ENCODE results near the gene OR1E2.
"Not testable (repeated sequence)": the region's sequence is repeated elsewhere in the genome, so short reads cannot be mapped to it uniquely, and the experiment has no call there.

The OR1E2 gene

GRCh38 chr17:3438368-3438767, 4.7 kb upstream of the OR1E2 start:
- Mint-ChIP-seq H3K27ac (ENCODE audit: low read depth) (no peak overlapping the region), H3K27me3 (peaks cover 43% of the 10 kb centered on the region), H3K4me1 (no peaks in the 10 kb centered on the region), H3K4me3 (no peak overlapping the region), H3K9me3 (peaks cover under 1% of the 10 kb centered on the region), H3K36me3 (ENCODE audit: insufficient read depth) (no peaks in the 10 kb centered on the region)
- ATAC-seq (replicated peaks; ENCODE audit: extremely low read depth, poor library complexity, severe bottlenecking) (no peak), DNase-seq (ENCODE audit: low spot score in 2 of 2) (no peak)

GRCh38 chr17:3433215-3433614, 426 bp downstream of the OR1E2 start:
- not testable (repeated sequence) for H3K27ac Mint-ChIP-seq (ENCODE audit: low read depth); H3K4me1 Mint-ChIP-seq; H3K9me3 Mint-ChIP-seq; H3K36me3 Mint-ChIP-seq (ENCODE audit: insufficient read depth); ATAC-seq (replicated peaks; ENCODE audit: extremely low read depth, poor library complexity, severe bottlenecking); H3K4me3 Mint-ChIP-seq; DNase-seq (ENCODE audit: low spot score in 2 of 2)
- H3K27me3 Mint-ChIP-seq = peaks cover 52% of the 10 kb centered on the region

GRCh38 chr17:3418222-3418621, 15.4 kb downstream of the OR1E2 start:
- Mint-ChIP-seq H3K4me1 (no peaks in the 10 kb centered on the region), H3K27me3 (peaks cover 43% of the 10 kb centered on the region), H3K9me3 (no peaks in the 10 kb centered on the region), H3K27ac (ENCODE audit: low read depth) (no peak overlapping the region), H3K36me3 (ENCODE audit: insufficient read depth) (no peaks in the 10 kb centered on the region), H3K4me3 (no peak overlapping the region)
- ATAC-seq (replicated peaks; ENCODE audit: extremely low read depth, poor library complexity, severe bottlenecking) = no peak
- DNase-seq (ENCODE audit: low spot score in 2 of 2) = no peak

- no peak for ATAC-seq (replicated peaks; ENCODE audit: extremely low read depth, poor library complexity, severe bottlenecking)
- H3K27me3 Mint-ChIP-seq = peaks cover 43% of the 10 kb centered on the region
Observed at GRCh38 chr17:3415610-3416009, 18.0 kb downstream of the OR1E2 start.

GRCh38 chr17:3412216-3412615, 21.4 kb downstream of the OR1E2 start:
- H3K4me3 Mint-ChIP-seq; H3K4me1 Mint-ChIP-seq; H3K27ac Mint-ChIP-seq (ENCODE audit: low read depth); ATAC-seq (replicated peaks; ENCODE audit: extremely low read depth, poor library complexity, severe bottlenecking); DNase-seq (ENCODE audit: low spot score in 2 of 2); H3K9me3 Mint-ChIP-seq; H3K36me3 Mint-ChIP-seq (ENCODE audit: insufficient read depth): not testable (repeated sequence)
- peaks cover 61% of the 10 kb centered on the region for H3K27me3 Mint-ChIP-seq

More at GRCh38 chr17:3415610-3416009, 18.0 kb downstream of the OR1E2 start:
- no peaks in the 10 kb centered on the region for H3K9me3 Mint-ChIP-seq
- no peaks in the 10 kb centered on the region for H3K36me3 Mint-ChIP-seq (ENCODE audit: insufficient read depth)
- DNase-seq (ENCODE audit: low spot score in 2 of 2) = no peak
- H3K4me3 Mint-ChIP-seq = no peak overlapping the region
- H3K27ac Mint-ChIP-seq (ENCODE audit: low read depth) = no peak overlapping the region
- no peaks in the 10 kb centered on the region for H3K4me1 Mint-ChIP-seq

- Mint-ChIP-seq H3K27ac (ENCODE audit: low read depth) (no peak within 1 kb of the TSS), H3K9me3 (peaks cover 14% of the 10 kb centered on the region), H3K4me3 (no peak within 1 kb of the TSS), H3K27me3 (peaks cover 69% of the 10 kb centered on the region), H3K36me3 (ENCODE audit: insufficient read depth) (no peaks in the 10 kb centered on the region), H3K4me1 (no peaks in the 10 kb centered on the region)
- no peak for DNase-seq (ENCODE audit: low spot score in 2 of 2)
- ATAC-seq (replicated peaks; ENCODE audit: extremely low read depth, poor library complexity, severe bottlenecking) = no peak
Observed at GRCh38 chr17:3411070-3411469, 22.6 kb downstream of the OR1E2 start, which contains the start of gene OR3A3. TSS of gene OR3A3 (plus strand) at chr17:3411370.

GRCh38 chr17:3403856-3404255, 29.8 kb downstream of the OR1E2 start:
- H3K4me1 Mint-ChIP-seq; H3K27ac Mint-ChIP-seq (ENCODE audit: low read depth); ATAC-seq (replicated peaks; ENCODE audit: extremely low read depth, poor library complexity, severe bottlenecking); H3K36me3 Mint-ChIP-seq (ENCODE audit: insufficient read depth); H3K4me3 Mint-ChIP-seq; DNase-seq (ENCODE audit: low spot score in 2 of 2): not testable (repeated sequence)
- peaks cover 53% of the 10 kb centered on the region for H3K27me3 Mint-ChIP-seq
- peaks cover 14% of the 10 kb centered on the region for H3K9me3 Mint-ChIP-seq

GRCh38 chr17:3401786-3402185, 31.9 kb downstream of the OR1E2 start:
- Mint-ChIP-seq H3K9me3 (peaks cover 7% of the 10 kb centered on the region), H3K4me3 (no peak overlapping the region), H3K36me3 (ENCODE audit: insufficient read depth) (no peaks in the 10 kb centered on the region), H3K27me3 (peaks cover 42% of the 10 kb centered on the region), H3K27ac (ENCODE audit: low read depth) (no peak overlapping the region), H3K4me1 (no peaks in the 10 kb centered on the region)
- DNase-seq (ENCODE audit: low spot score in 2 of 2) (no peak), ATAC-seq (replicated peaks; ENCODE audit: extremely low read depth, poor library complexity, severe bottlenecking) (no peak)

- ATAC-seq (replicated peaks; ENCODE audit: extremely low read depth, poor library complexity, severe bottlenecking) (no peak), DNase-seq (ENCODE audit: low spot score in 2 of 2) (no peak)
- no peak overlapping the region for H3K4me3 Mint-ChIP-seq
- H3K4me1 Mint-ChIP-seq = no peaks in the 10 kb centered on the region
- H3K27me3 Mint-ChIP-seq = peaks cover 44% of the 10 kb centered on the region
- H3K27ac Mint-ChIP-seq (ENCODE audit: low read depth) = no peak overlapping the region
- no peaks in the 10 kb centered on the region for H3K9me3 Mint-ChIP-seq
- H3K36me3 Mint-ChIP-seq (ENCODE audit: insufficient read depth) = no peaks in the 10 kb centered on the region
Observed at GRCh38 chr17:3400055-3400454, 33.6 kb downstream of the OR1E2 start.

GRCh38 chr17:3398310-3398709, 35.3 kb downstream of the OR1E2 start, which contains the start of gene OR1E1:
TSS of gene OR1E1 (minus strand) at chr17:3398410. CDS start at chr17:3398410, 0 bp downstream.
- H3K4me1 Mint-ChIP-seq = no peaks in the 10 kb centered on the region
- H3K9me3 Mint-ChIP-seq = no peaks in the 10 kb centered on the region
- H3K36me3 Mint-ChIP-seq (ENCODE audit: insufficient read depth) = no peaks in the 10 kb centered on the region
- DNase-seq (ENCODE audit: low spot score in 2 of 2) (no peak), ATAC-seq (replicated peaks; ENCODE audit: extremely low read depth, poor library complexity, severe bottlenecking) (no peak)
- H3K4me3 Mint-ChIP-seq = no peak within 1 kb of the TSS
- no peak within 1 kb of the TSS for H3K27ac Mint-ChIP-seq (ENCODE audit: low read depth)
- peaks cover 54% of the 10 kb centered on the region for H3K27me3 Mint-ChIP-seq

- not testable (repeated sequence) for H3K36me3 Mint-ChIP-seq (ENCODE audit: insufficient read depth); ATAC-seq (replicated peaks; ENCODE audit: extremely low read depth, poor library complexity, severe bottlenecking); H3K9me3 Mint-ChIP-seq; H3K4me3 Mint-ChIP-seq; H3K4me1 Mint-ChIP-seq; H3K27ac Mint-ChIP-seq (ENCODE audit: low read depth); DNase-seq (ENCODE audit: low spot score in 2 of 2)
- H3K27me3 Mint-ChIP-seq = peaks cover 57% of the 10 kb centered on the region
Observed at GRCh38 chr17:3397801-3398200, 35.8 kb downstream of the OR1E2 start.

- Mint-ChIP-seq H3K4me1 (no peaks in the 10 kb centered on the region), H3K27ac (ENCODE audit: low read depth) (no peak overlapping the region), H3K4me3 (no peak overlapping the region), H3K27me3 (peaks cover 61% of the 10 kb centered on the region), H3K36me3 (ENCODE audit: insufficient read depth) (no peaks in the 10 kb centered on the region), H3K9me3 (no peaks in the 10 kb centered on the region)
- no peak for ATAC-seq (replicated peaks; ENCODE audit: extremely low read depth, poor library complexity, severe bottlenecking)
- no peak for DNase-seq (ENCODE audit: low spot score in 2 of 2)
Observed at GRCh38 chr17:3389791-3390190, 43.9 kb downstream of the OR1E2 start.

GRCh38 chr17:3385869-3386816, 47.5 kb downstream of the OR1E2 start, which contains the start of gene OR3A2:
TSS of gene OR3A2 (minus strand) at chr17:3386308.
- ATAC-seq (replicated peaks; ENCODE audit: extremely low read depth, poor library complexity, severe bottlenecking) = no peak
- H3K9me3 Mint-ChIP-seq = no peaks in the 10 kb centered on the region
- H3K4me3 Mint-ChIP-seq = peak within 1 kb of the TSS; percentile 30
- no peaks in the 10 kb centered on the region for H3K36me3 Mint-ChIP-seq (ENCODE audit: insufficient read depth)
- no peak within 1 kb of the TSS for H3K27ac Mint-ChIP-seq (ENCODE audit: low read depth)
- no peak for DNase-seq (ENCODE audit: low spot score in 2 of 2)
- H3K4me1 Mint-ChIP-seq = no peaks in the 10 kb centered on the region
- H3K27me3 Mint-ChIP-seq = peaks cover 65% of the 10 kb centered on the region
